Measurements from ENCODE around the gene HSPA9. TPM values are rescaled to one million over a fixed set of nuclear protein-coding genes. Genes with fewer than 3 reads are reported as not detected.
A peak's percentile ranks its signal among the peaks of the same experiment; 100 is the strongest.

The HSPA9 gene
- total and polyA plus RNA-seq, 2 of the 13 experiments (the other 11 are each of a cell fraction or from before 2014, with no cell fraction given) = 165 to 478 TPM

GRCh38 chr5:138560971-138561370 lies 14.2 kb downstream of the HSPA9 start:
- Histone ChIP-seq H3K4me2 (ENCODE audit: low read depth, low read length) (no peak overlapping the region), H3K79me2 (ENCODE audit: insufficient read depth, low read length) (peaks cover 34% of the 10 kb centered on the region), H2AFZ (ENCODE audit: low read length) (no peak overlapping the region), H3K4me3 (replicated peaks in 1 of 3; ENCODE audit: insufficient read depth in 1 of 3, low read depth in 2 of 3, low read length in 3 of 3) (no peak overlapping the region), H3K4me1 (ENCODE audit: insufficient read depth, low read length) (peaks cover 2% of the 10 kb centered on the region; the same call in 1 of the 2 replicates), H3K36me3 (replicated peaks in 1 of 2; ENCODE audit: control insufficient read depth in 1 of 2, insufficient read depth in 2 of 2, low read length in 2 of 2) (peaks cover 32 to 92% of the 10 kb centered on the region in 2 experiments), H4K20me1 (ENCODE audit: insufficient read depth, low read length) (peaks cover 15% of the 10 kb centered on the region), H3K27ac (ENCODE audit: extremely low read length, insufficient read depth, low read length) (no peak overlapping the region), H3K9me3 (ENCODE audit: low read length) (no peaks in the 10 kb centered on the region), H3K27me3 (ENCODE audit: control insufficient read depth in 1 of 2, insufficient read depth in 2 of 2, low read length in 2 of 2) (no peaks in the 10 kb centered on the region), H3K9ac (ENCODE audit: insufficient read depth, low read depth, low read length) (no peak overlapping the region)
- ATAC-seq = no peak
- in situ Hi-C loops (cut with HindIII; ENCODE audit: extremely low pct_ligation_motif_present, low pct_unique_long_range_greater_than_20kb) = no loop called here
- TF ChIP-seq ZFAT (CRISPR knock-in tag; conservative IDR thresholded peaks at IDR 0.05) = no peak
- WGBS (ENCODE audit: low lambda C conversion rate) = 96% methylated on average over 6 of the region's 6 CpGs
- CTCF ChIA-PET (ENCODE audit: low intra/inter-chr PET ratio, low total read pairs) = no interaction called here
- no TSS peak for BruUV-seq (replicated peaks)
- no peak for DNase-seq (ENCODE audit: low spot score)
- no peak for FAIRE-seq
- intact Hi-C loops (cut with micrococcal nuclease; ENCODE audit: unreplicated experiment) = no loop called here
- POLR2A ChIA-PET = no interaction called here

- H3K27ac ChIP-seq (ENCODE audit: extremely low read length, insufficient read depth, low read length) = no peak overlapping the region
- DNase-seq (ENCODE audit: low spot score) (no peak), FAIRE-seq (no peak), ATAC-seq (no peak)
- H4K20me1 ChIP-seq (ENCODE audit: insufficient read depth, low read length) = peaks cover 11% of the 10 kb centered on the region
- no peaks in the 10 kb centered on the region for H3K9me3 ChIP-seq (ENCODE audit: low read length)
- H3K79me2 ChIP-seq (ENCODE audit: insufficient read depth, low read length) = peaks cover 25% of the 10 kb centered on the region
- ChIA-PET CTCF (ENCODE audit: low intra/inter-chr PET ratio, low total read pairs) (no interaction called here), POLR2A (interaction anchor here (1.5 kb wide), 1 partner anchor 15 kb away, joined by 4 read pairs; the partner anchor contains the start of gene HSPA9)
- H3K36me3 ChIP-seq (replicated peaks in 1 of 2; ENCODE audit: control insufficient read depth in 1 of 2, insufficient read depth in 2 of 2, low read length in 2 of 2) = peaks cover 33 to 92% of the 10 kb centered on the region in 2 experiments
- H3K9ac ChIP-seq (ENCODE audit: insufficient read depth, low read depth, low read length) = no peak overlapping the region
- in situ Hi-C loops (cut with HindIII; ENCODE audit: extremely low pct_ligation_motif_present, low pct_unique_long_range_greater_than_20kb) (no loop called here), intact Hi-C loops (cut with micrococcal nuclease; ENCODE audit: unreplicated experiment) (no loop called here)
- H2AFZ ChIP-seq (ENCODE audit: low read length) = no peak overlapping the region
- no peak overlapping the region for H3K4me2 ChIP-seq (ENCODE audit: low read depth, low read length)
- H3K4me3 ChIP-seq (replicated peaks in 1 of 3; ENCODE audit: insufficient read depth in 1 of 3, low read depth in 2 of 3, low read length in 3 of 3) = no peak overlapping the region
- WGBS (ENCODE audit: low lambda C conversion rate) = 98% methylated on average over 3 of the region's 7 CpGs
- no peak for TF ChIP-seq ZNF75D (CRISPR knock-in tag; IDR thresholded peaks at IDR 0.05; ENCODE audit: borderline replicate concordance)
- TF ChIP-seq RBM22 (optimal IDR thresholded peaks at IDR 0.05; ENCODE audit: low read length) = peak; percentile 58
- BruUV-seq (replicated peaks) = no TSS peak
- H3K27me3 ChIP-seq (ENCODE audit: control insufficient read depth in 1 of 2, insufficient read depth in 2 of 2, low read length in 2 of 2) = no peaks in the 10 kb centered on the region
- H3K4me1 ChIP-seq (ENCODE audit: insufficient read depth, low read length) = no peaks in the 10 kb centered on the region
Measured at GRCh38 chr5:138559937-138560336, 15.3 kb downstream of the HSPA9 start.
